GM19025 (cell line): ENCODE results near the gene SMTNL2.
"Not testable (repeated sequence)": the region's sequence is repeated elsewhere in the genome, so short reads cannot be mapped to it uniquely, and the experiment has no call there.

Experiments
- ATAC-seq: cut with Tn5 transposase; IDR thresholded peaks from one replicate; pipeline ENCODE4 v1.9.1; 2021; ENCODE audit warnings: mild to moderate bottlenecking, low read depth, moderate library complexity; ENCODE audit not compliant: unreplicated experiment

The SMTNL2 gene

GRCh38 chr17:4625181-4625617 lies 40.9 kb downstream of the SMTNL2 start:
- no peak for ATAC-seq

GRCh38 chr17:4626734-4627256 lies 42.5 kb downstream of the SMTNL2 start:
- no peak for ATAC-seq

DNA sequence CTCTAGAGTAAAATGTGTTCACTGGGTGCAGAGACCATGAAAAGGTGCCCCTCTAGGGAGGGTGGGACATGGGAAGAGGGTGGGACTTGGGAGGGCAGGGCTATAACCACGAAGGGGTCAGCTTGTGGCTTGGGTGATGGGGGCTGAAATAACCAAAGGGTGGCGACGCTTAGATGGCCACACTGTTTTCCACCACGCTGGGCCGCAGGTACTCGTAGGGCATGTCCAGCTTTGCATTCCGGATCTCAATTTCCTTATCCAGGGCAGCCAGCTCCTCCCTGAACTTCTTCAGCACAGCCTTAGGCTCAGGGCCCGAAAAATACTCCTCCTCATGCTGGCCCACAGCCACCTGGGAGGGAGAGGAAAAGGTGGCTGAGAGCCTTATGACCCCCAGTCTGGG lies 47.1 kb downstream of the SMTNL2 start:
- no peak for ATAC-seq

GRCh38 chr17:4631836-4632580 lies 47.7 kb downstream of the SMTNL2 start:
- no peak for ATAC-seq

GRCh38 chr17:4632581-4632920 lies 48.2 kb downstream of the SMTNL2 start:
- no peak for ATAC-seq

- no peak for ATAC-seq
Observed at GRCh38 chr17:4633643-4634042, 49.3 kb downstream of the SMTNL2 start.

GRCh38 chr17:4634976-4635375 lies 50.6 kb downstream of the SMTNL2 start:
- no peak for ATAC-seq

GRCh38 chr17:4635823-4636375 lies 51.6 kb downstream of the SMTNL2 start:
- no peak for ATAC-seq

DNA sequence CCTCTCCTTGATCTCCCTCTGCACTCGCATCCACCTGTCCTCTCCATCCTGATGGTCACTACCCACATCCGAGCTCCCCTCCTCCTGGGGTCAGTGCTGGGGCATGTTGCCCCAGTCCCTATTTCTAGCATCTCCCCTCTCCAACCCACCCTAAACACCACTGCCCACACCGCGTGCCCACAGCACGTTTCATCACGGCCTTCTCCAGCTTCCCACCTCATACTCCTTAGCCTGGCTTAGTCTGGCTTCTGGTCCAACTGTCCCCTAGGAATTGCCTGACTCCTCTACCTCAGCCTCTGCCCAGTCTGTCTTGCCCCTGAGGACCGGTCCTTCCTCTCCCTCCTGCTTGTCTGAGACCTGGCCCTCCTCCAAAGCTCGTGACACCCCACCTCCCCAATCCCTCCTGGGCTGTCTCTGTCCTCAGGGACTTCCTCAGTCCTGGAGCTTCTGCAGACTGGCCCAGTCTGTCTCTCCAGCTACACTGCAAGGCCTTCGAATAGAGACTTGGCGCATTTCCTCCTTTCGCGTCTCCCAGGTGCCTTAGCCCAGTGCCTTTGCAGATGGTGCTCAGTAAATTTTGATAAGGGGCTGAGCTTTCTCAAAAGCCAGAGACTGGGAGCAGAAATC lies 52.3 kb downstream of the SMTNL2 start:
- no peak for ATAC-seq

GRCh38 chr17:4638766-4639165 lies 54.4 kb downstream of the SMTNL2 start:
- not testable (repeated sequence) for ATAC-seq

- not testable (repeated sequence) for ATAC-seq
Observed at GRCh38 chr17:4639301-4640059, 55.2 kb downstream of the SMTNL2 start.

DNA sequence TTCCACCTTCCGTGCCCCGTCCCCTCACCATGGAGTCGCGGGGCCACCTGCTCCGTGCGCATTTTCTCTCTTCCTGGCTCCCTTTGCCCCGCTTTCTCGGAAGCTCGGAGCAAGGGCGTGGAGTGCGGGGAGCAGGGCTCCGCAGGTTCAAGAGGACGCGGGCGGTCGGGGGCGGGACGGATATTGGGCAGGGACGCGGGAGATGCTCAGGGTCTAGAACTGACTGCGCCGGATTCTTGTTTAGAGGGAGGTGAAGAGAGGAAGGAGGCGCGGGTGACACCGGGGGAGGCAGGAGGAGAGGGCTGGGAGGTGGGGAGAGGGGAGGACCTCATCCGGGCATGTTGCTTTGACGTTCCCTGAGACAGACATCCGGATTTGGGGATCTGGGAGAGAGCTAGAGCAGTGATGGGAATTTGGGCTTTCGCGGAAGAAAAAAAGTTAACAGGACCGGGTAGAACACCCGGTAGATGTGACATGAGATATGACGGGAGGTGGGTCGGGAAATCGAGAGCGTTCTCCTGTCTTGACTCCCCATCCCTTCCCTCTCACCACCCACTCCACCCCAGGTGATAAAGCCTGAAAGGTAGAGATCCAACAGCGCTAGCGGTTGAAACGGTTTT lies 56.4 kb downstream of the SMTNL2 start:
- ATAC-seq, result not testable (repeated sequence)

DNA sequence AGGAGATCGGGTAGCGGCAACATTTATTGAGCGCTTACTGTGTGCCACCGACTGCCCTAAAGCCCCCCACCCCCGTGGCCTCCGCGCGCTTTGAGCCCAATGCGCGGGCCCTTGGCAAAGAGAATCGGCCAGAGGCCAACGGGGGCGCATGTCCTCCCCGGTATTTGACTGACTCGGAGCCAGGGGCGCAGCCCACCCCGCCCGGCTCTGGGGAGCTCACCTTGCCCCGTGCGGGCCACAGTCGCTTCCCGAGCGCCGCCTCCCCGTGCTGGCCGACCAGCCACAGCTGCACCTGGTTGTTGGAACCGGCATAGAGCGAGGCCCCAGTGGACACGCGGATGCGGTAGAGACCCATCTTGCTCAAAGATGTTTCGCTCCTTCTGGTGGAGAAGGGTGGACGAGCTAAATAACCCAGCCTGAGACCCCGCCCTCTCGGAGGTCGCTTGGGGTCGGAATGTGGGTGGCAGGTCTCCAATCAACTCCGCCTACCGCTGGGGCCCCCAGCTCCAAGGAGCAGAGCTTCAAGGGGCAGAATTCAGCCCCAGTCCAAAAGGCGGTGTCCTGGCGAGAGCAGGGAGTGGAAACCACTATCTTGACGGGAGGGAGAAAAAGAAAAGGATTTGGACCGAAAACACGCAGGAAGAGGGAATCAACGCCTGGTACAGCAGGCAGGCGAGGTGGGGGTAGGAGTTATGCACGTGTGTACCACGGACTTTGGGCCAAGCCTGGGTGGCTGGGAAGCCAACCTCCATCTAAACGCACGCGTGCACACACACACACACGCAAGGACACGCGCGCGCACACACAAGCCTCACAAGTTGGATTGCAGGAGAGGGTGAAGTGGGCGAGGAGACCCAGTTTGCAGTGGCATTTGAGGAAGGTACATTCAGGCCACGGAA lies 57.2 kb downstream of the SMTNL2 start, which contains the start of gene ALOX15:
Gene ALOX15 (minus strand): TSS at position 382 of the 899 bp plus-strand sequence. CDS start 27 bp downstream, at position 355.
- ATAC-seq, result no peak

GRCh38 chr17:4642286-4642685 lies 58.0 kb downstream of the SMTNL2 start:
- no peak for ATAC-seq

GRCh38 chr17:4643676-4644075 lies 59.3 kb downstream of the SMTNL2 start:
- no peak for ATAC-seq

DNA sequence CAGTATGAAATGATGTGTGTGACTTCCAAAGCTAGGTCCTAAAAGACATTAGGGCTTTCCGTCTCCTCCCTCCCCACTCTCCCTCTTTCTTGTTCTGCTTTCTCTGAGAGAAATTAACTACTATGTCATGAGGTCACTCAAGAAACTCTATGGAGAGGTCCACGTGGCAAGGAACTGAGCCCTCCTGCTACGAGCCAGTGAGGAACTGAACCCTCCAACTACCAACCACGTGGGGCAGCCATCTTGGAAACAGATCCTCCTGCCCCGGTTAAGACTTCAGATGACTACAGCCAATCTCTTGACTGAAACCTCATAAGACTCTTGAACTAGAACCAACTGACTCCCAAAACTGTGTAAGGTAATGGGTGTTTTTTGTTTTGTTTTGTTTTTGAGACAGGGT lies 61.3 kb downstream of the SMTNL2 start:
- ATAC-seq, result no peak

GRCh38 chr17:4648741-4649140 lies 64.4 kb downstream of the SMTNL2 start:
- no peak for ATAC-seq

DNA sequence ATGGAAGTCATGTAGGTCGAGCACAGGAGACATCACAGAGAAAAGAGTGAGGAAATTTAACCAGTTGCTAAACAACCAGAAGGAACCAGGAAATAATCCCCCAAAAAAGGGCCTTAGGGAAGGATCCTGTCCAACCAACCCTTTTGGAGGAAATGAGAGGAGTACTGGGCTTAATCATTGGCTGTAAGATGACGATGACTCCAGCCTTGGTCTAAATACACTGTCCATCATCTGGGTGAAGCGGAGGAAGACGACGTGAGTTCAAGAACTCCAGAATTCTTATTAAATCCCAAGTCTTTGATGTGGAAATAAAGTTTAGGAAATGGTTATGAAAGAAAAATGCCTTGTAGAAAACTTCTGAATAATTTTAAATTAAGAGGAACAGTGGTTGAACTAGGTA lies 68.7 kb downstream of the SMTNL2 start:
- ATAC-seq, result no peak

GRCh38 chr17:4655933-4656332 lies 71.6 kb downstream of the SMTNL2 start:
- ATAC-seq, result not testable (repeated sequence)
